NCI-H1105 treated with DMSO at 0.1 percent for 48 hours (cell line): ENCODE results near the gene IGFL4.

Experiments used
- DNase-seq: peaks from one replicate; lab custom pipeline; 2025; lab: John Stamatoyannopoulos, UW

IGFL4 gene

GRCh38 chr19:46063201-46063600, 22.4 kb upstream of the IGFL4 start:
- no peak for DNase-seq

DNA sequence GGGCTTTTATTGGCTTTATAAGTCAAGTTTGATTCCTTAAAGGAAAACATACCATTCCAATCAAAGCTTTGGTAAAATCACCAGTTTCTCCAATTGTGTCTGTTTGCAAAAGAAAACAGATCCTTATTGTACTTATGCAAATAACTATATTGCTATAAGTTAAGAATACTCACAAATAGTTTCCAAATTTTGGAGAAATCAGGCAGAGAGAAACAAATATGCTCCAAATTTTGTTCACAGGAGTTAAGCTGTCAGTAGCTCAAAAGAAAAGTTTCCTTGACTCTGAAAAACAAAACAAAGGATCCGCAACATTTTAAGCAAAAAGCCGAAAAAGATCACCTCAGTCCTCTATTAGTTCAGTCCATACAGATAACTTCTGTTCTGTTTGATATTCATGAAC, 19.2 kb upstream of the IGFL4 start:
- DNase-seq = no peak

- no peak for DNase-seq
These were observed 18.0 kb upstream of the IGFL4 start for GRCh38 chr19:46058778-46059177.

- DNase-seq = peak; percentile 29
These were observed 15.7 kb upstream of the IGFL4 start for GRCh38 chr19:46056536-46056935.

DNA sequence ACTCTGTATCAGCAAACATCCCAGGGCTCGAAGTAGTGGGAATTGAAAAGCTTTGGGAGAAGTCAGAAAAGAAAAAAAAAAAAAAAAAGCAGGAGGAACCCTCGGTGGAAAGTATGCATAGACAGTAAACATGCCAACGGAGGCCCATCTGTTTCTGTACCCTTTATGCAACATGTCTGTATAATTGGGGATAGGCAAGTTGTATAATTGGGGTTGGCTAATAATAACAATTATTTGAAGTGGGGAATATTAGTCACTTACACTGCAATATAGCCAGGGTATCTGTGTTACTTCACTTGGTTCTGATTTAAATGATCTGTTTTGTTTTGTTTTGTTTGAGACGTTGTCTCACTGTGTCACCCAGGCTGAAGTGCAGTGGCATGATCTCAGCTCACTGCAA, 12.1 kb upstream of the IGFL4 start:
- DNase-seq = no peak

DNA sequence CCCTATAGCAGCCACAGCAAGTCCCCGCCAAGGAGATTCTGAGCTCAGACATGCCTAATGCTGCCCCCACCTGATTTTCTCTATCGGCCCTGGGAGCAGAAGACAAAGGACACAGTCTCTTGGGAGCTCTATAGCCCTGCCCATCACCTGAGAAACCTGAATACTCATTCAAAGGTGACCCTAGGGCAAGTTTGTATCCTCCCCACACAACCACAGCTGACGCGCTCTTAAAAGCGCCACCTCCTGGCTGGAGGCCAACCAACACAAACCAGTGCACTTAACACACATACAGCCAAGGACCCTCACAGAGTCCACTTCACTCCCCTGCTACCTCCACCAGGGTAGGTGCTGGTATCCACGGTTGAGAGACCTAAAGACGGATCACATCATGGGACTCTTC, 8.8 kb upstream of the IGFL4 start:
- DNase-seq = peak; percentile 23

DNA sequence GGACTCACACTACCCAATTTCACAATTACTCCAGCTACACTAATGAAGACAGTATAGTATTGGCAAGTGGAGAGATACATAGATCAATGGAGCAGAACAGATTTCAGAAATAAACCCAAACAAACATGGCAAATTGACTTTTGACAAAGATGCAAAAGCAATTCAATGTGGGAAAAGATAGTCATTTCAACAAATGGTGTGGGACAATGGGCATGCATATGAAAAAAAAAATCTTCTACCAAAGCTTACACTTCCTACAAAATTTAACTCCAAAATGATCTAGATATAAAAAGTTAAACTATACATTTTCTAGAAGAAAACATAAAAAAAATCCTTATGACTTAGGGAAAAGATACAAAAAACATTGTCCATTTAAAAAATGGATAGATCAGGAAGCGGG, 2.7 kb upstream of the IGFL4 start:
- no peak for DNase-seq

DNA sequence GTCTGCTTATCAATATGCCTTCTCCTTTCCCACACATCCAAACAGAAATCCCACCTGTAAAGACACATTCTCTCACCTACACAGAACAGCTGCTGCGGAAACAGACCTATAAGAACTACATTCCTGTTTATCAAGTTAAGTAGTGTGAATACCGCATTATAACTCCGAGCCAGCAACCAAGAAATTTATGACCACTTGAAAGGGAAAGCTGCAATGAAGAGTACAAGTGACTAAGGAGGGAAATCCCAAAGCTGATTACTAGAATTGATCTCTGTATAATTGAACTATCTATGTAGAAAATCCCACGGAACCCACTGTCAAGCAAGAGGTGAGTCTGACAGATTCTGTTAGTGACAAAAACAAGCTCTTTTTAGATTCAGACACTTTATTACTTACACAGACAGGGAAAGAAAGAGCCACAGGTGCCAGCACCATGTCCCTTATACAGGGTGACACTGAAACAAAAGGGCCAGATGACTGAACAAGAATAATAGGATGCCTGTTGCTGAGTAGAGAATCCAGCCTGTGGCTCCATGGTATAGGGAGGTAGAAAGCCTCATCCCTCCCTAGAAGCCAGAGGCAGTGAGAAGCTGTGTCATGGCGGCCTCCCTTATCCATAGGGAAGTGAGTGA, 1.6 kb upstream of the IGFL4 start:
- no peak for DNase-seq

GRCh38 chr19:46040125-46040524, 677 bp downstream of the IGFL4 start:
- DNase-seq = no peak

- DNase-seq = no peak
These were observed 4.1 kb downstream of the IGFL4 start for GRCh38 chr19:46036744-46037128.

DNA sequence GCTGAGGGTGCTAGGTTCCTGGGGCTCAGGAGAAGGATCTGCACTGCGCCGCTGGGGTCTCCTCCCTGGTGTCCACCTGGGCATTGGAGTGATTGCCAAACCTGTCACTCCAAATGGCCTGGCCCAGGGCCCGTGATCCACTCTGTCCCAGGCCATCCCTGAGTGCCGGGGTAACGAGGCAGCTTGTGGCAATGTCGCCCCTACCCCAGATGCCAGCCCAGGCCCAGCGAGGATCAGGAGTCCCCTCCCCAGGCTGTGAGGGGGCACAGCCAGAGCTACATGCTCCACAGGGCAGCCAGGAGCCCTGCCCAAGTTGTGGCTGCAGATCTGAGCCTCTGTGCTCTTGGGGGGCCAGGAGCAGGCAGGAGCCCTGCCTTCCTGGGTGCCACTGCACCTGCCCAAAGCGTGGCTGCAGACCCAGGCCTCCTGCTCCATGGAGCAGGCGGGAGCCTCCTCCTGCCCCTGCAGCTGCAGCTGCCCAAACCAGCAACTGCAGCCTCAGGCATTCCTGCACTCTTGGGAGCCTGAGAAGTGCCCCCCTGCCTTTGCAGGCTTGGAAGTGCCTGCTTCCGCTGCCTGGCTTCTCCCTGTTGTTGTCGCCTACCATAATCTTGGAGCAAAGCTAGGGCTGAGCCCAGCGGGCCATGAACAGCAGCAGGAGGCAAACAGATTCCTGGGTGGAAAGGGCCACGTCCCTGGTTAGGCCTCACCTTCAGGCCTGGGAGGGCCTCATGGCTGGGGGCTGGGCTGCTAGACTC, 4.6 kb downstream of the IGFL4 start:
- no peak for DNase-seq

DNA sequence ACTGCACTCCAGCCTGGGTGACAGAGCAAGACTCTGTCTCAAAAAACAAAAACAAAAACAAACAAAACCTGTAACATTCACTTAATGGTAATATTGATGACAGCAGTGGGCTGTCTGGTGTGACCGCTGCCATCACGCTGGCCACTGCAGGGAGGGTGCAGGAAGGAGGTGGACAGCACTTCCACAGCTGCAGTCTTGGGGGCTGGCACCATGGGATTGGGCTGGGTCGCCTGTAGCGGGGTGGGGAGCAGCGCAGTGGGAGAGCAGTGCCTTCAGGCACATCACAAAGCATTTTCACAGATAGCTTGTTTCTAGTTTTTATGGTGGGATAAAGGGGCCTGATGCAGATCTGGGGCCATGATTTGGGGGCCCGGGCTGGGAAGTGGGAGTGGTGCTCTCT, 5.3 kb downstream of the IGFL4 start:
- DNase-seq = no peak

- no peak for DNase-seq
These were observed 7.4 kb downstream of the IGFL4 start for GRCh38 chr19:46033401-46033800.

- DNase-seq = no peak
These were observed 8.2 kb downstream of the IGFL4 start for GRCh38 chr19:46032597-46033025.

GRCh38 chr19:46031781-46032596, 8.8 kb downstream of the IGFL4 start:
- no peak for DNase-seq

DNA sequence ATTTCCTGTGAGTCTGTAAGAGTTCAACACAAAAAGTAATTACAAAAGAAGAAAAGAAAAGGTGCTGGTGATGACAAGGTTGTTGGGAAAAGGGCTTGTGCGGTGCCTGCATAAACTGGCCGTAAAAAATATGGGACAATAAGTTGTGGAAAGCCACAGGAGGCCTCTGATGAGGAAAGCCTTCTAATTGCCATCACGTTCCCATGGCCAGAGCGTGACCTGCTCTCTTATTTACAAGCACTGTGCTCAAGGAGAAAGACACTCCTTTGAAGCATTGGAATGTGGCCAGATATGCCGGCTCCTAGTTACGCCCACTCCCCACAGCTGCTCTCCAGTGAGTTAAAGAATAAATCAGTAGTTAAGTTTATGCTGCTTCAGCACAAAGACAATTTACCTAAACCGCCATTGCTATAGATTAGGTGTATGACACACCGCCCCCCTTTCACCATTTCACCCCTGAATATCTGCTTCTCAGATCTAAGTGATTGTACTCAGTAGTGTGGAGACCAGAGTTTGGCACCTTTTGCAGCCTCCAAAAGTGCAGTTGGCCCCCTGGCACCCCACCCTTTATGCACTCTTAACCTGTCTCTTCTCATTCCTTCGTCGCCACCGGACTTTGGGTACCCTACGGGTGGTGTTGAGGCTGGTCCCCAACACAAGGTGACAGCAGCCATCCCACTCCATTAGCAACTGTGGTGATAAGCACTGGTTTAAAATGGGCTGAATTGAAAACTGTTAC, 9.8 kb downstream of the IGFL4 start:
- no peak for DNase-seq

DNA sequence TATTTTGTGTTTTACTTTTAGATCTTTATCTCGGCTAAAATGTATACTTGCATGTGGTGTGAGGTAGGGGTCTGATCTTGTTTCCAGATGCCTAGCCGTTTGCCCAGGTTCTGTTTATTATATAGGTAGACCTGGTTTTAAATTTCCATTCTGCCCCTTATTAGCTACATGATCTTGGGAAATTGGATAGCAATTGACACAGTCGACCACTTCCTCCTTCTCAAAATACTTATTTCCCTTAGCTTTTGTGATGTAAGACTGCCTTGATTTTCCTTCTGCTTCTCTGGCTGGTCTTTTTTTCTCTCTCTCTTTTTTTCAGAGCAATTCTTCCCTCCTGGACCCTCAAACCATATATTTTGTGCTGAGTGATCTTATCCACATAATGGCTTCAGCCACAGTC, 15.0 kb downstream of the IGFL4 start:
- no peak for DNase-seq

- no peak for DNase-seq
These were observed 17.5 kb downstream of the IGFL4 start for GRCh38 chr19:46023311-46023779.

DNA sequence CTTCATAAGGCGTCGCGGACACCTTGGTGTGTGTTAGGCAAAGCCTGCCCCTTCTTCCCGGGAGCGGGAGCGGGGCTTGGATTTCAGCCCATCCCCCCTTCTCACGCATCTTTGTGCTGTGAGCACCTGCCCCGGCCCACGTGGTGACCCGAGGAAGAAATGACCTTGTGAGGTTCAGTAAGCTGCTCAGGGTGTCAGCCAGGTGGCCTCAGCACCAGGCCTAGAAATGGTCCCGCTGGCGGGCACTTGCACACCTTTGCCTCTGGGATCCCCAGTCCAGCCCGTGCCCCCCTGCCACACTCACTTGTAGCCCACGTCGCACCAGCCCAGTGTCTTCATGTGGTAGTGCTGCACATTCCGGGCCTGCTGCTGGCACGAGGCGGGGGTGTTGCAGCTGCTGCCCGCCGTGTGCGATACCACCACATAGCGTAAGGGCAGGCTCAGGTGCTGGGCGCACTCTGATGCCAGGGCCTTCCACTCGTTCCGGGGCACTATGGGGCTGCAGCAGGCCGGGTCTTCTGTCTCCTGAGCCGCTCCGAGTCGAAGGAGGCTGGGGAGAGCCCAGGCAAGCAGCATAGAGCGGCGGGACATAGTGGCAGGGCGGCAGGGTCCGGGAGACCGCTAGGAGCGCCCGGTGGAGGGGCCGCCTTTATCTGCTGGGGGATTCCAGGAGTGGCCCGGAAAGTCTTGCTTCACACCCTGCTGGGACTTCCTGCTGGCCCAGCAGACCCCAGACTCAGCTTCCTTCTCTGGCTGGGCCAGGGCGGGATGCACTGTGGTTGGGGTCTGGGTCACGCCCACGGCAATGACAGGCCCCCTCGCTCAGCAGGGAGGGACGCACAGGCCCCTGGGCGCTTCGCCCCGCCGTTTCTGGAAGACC, 18.1 kb downstream of the IGFL4 start, which contains the start of gene PGLYRP1:
Gene PGLYRP1, minus strand, starts transcription at position 623 of the 880 bp plus-strand sequence. Its CDS starts 32 bp downstream, at position 591.
- DNase-seq = no peak

DNA sequence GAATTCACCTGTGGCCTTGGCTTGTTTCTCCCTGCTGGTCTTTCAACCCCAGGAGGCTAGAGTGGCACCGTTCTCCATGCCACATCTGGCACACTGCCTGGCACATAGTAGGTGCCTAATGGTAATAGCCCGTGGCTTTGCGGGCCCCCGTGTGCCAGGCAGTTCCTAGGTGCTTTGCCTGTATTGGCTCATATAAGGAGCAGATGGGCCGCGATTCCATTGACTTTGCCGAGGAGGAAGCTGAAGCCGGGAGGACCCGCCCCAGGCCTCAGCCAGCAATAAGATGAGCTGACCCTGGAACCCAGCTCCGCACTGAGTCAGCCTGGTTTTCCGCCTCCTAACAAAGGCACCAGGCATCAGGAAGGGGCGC, 18.8 kb downstream of the IGFL4 start:
- DNase-seq = no peak

DNA sequence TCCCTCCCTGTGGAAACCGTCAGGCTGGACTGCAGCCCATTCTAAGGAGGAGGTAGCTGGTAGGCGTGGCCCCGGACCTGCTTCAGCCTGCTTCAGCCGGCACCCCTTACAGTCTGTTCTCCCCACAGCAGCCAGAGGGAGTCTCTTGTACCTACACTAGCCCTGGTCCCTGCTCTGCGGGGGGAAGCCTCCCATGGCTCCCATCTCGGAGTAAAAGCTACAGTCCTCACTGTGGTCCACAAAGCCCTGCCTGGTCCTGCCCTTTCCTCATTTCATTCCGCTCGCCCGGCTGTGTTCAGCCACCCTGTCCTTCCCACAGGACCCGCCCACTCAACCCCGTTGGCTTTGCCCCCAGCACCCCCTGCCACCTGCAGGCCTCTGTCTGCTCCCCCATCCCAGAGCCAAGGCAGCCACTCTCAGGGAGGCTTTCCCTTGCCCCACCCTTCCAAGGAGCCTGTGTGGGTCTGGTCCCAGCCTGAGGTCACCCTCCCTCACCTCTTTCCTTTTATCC, 19.2 kb downstream of the IGFL4 start:
- DNase-seq = no peak
